ENCODE data around the gene RASGEF1B. TPM values are rescaled to one million over a fixed set of nuclear protein-coding genes. Genes with fewer than 3 reads are reported as not detected.

The RASGEF1B gene
- total RNA-seq, 1 experiment from 2014 or later, result 6.9 TPM

GRCh38 chr4:81492606-81493230, 21.0 kb upstream of the RASGEF1B start:
- POLR2A ChIA-PET, result no interaction called here
- Mint-ChIP-seq H3K4me1 (peaks cover 16% of the 10 kb centered on the region), H3K36me3 (peaks cover 21% of the 10 kb centered on the region), H3K27me3 (ENCODE audit: low read depth) (no peaks in the 10 kb centered on the region), H3K27ac (no peak overlapping the region), H3K9me3 (peaks cover 22% of the 10 kb centered on the region), H3K4me3 (no peak overlapping the region)
- CTCF ChIA-PET, result interaction anchor here (0.9 kb wide), 1 partner anchor 22 kb away, joined by 3 read pairs; no protein-coding TSS in a partner anchor
- TF ChIP-seq MLX (CRISPR knock-in tag; IDR thresholded peaks at IDR 0.05), result no peak
- TF ChIP-seq NR2C2 (CRISPR knock-in tag; IDR thresholded peaks at IDR 0.05), result no peak
- no peak for TF ChIP-seq TCF7 (CRISPR knock-in tag; IDR thresholded peaks at IDR 0.05; ENCODE audit: low read depth)
- TF ChIP-seq GABPB1 (CRISPR knock-in tag; IDR thresholded peaks at IDR 0.05), result no peak
- no peak for TF ChIP-seq E2F1 (CRISPR knock-in tag; IDR thresholded peaks at IDR 0.05)
- TF ChIP-seq NR1H2 (CRISPR knock-in tag; IDR thresholded peaks at IDR 0.05), result no peak
- TF ChIP-seq STAT6 (CRISPR knock-in tag; conservative IDR thresholded peaks at IDR 0.05; ENCODE audit: low read depth), result no peak
- TF ChIP-seq ESRRA (CRISPR knock-in tag; IDR thresholded peaks at IDR 0.05; ENCODE audit: borderline replicate concordance), result no peak
- TF ChIP-seq ZNF532 (CRISPR knock-in tag; IDR thresholded peaks at IDR 0.05; ENCODE audit: borderline replicate concordance), result no peak
- TF ChIP-seq E2F5 (CRISPR knock-in tag; IDR thresholded peaks at IDR 0.05), result no peak
- TF ChIP-seq FOXJ3 (CRISPR knock-in tag; IDR thresholded peaks at IDR 0.05; ENCODE audit: borderline replicate concordance), result no peak
- TF ChIP-seq CREM (CRISPR knock-in tag; IDR thresholded peaks at IDR 0.05), result no peak
- TF ChIP-seq USF1 (CRISPR knock-in tag; IDR thresholded peaks at IDR 0.05), result no peak
- TF ChIP-seq ARID4B (CRISPR knock-in tag; IDR thresholded peaks at IDR 0.05; ENCODE audit: borderline replicate concordance), result no peak
- DNase-seq (ENCODE audit: low spot score) (no peak), ATAC-seq (no peak)

All from WTC11 (cell line).